ENCODE data around the gene CSNK1G2.

- TF ChIP-seq TSHZ2 (CRISPR knock-in tag; IDR thresholded peaks at IDR 0.05) (no peak), ARNTL (CRISPR knock-in tag; IDR thresholded peaks at IDR 0.05; ENCODE audit: borderline replicate concordance, low read depth) (no peak)
Observed at GRCh38 chr19:1918975-1919374, 22.0 kb upstream of the CSNK1G2 start.

Measured in SK-N-SH treated with all-trans-retinoic acid at 6 μM for 48 hours (cell line).